ENCODE data around the gene CDH19.

CDH19 gene

GRCh38 chr18:66607632-66608031 lies 3.7 kb upstream of the CDH19 start:
- H3K27me3 Mint-ChIP-seq: no peaks in the 10 kb centered on the region
- no peaks in the 10 kb centered on the region for H3K4me1 Mint-ChIP-seq (ENCODE audit: low read depth)
- H3K9me3 Mint-ChIP-seq: peaks cover 3% of the 10 kb centered on the region
- no peaks in the 10 kb centered on the region for H3K36me3 Mint-ChIP-seq (ENCODE audit: low read depth)
- no peak overlapping the region for H3K4me3 Mint-ChIP-seq
- H3K27ac Mint-ChIP-seq: no peak overlapping the region
- no peak for DNase-seq

- Mint-ChIP-seq H3K9me3 (peaks cover 8% of the 10 kb centered on the region), H3K4me3 (no peak overlapping the region), H3K27me3 (no peaks in the 10 kb centered on the region), H3K36me3 (ENCODE audit: low read depth) (no peaks in the 10 kb centered on the region), H3K27ac (no peak overlapping the region), H3K4me1 (ENCODE audit: low read depth) (no peaks in the 10 kb centered on the region)
- no peak for DNase-seq
These were observed 2.2 kb downstream of the CDH19 start for GRCh38 chr18:66601649-66602048.

GRCh38 chr18:66599190-66599589 lies 4.7 kb downstream of the CDH19 start:
- Mint-ChIP-seq H3K9me3 (peaks cover 8% of the 10 kb centered on the region), H3K4me3 (no peak overlapping the region), H3K4me1 (ENCODE audit: low read depth) (no peaks in the 10 kb centered on the region), H3K36me3 (ENCODE audit: low read depth) (no peaks in the 10 kb centered on the region), H3K27me3 (no peaks in the 10 kb centered on the region), H3K27ac (no peak overlapping the region)
- no peak for DNase-seq

- Mint-ChIP-seq H3K4me1 (ENCODE audit: low read depth) (no peaks in the 10 kb centered on the region), H3K9me3 (peaks cover 4% of the 10 kb centered on the region), H3K4me3 (no peak overlapping the region), H3K27ac (no peak overlapping the region), H3K27me3 (no peaks in the 10 kb centered on the region), H3K36me3 (ENCODE audit: low read depth) (no peaks in the 10 kb centered on the region)
- DNase-seq: no peak
These were observed 16.5 kb downstream of the CDH19 start for GRCh38 chr18:66587430-66587829.

GRCh38 chr18:66582211-66582610 lies 21.7 kb downstream of the CDH19 start:
- DNase-seq: no peak
- no peak overlapping the region for H3K27ac Mint-ChIP-seq
- H3K36me3 Mint-ChIP-seq (ENCODE audit: low read depth): no peaks in the 10 kb centered on the region
- H3K27me3 Mint-ChIP-seq: no peaks in the 10 kb centered on the region
- H3K4me1 Mint-ChIP-seq (ENCODE audit: low read depth): no peaks in the 10 kb centered on the region
- H3K4me3 Mint-ChIP-seq: no peak overlapping the region
- H3K9me3 Mint-ChIP-seq: peaks cover 7% of the 10 kb centered on the region

- Mint-ChIP-seq H3K4me3 (no peak overlapping the region), H3K4me1 (ENCODE audit: low read depth) (no peaks in the 10 kb centered on the region), H3K9me3 (peaks cover 4% of the 10 kb centered on the region), H3K27me3 (no peaks in the 10 kb centered on the region), H3K36me3 (ENCODE audit: low read depth) (no peaks in the 10 kb centered on the region), H3K27ac (no peak overlapping the region)
- DNase-seq: no peak
These were observed 28.6 kb downstream of the CDH19 start for GRCh38 chr18:66575263-66575662.

- Mint-ChIP-seq H3K27ac (no peak overlapping the region), H3K9me3 (no peaks in the 10 kb centered on the region), H3K36me3 (ENCODE audit: low read depth) (no peaks in the 10 kb centered on the region), H3K4me3 (no peak overlapping the region), H3K4me1 (ENCODE audit: low read depth) (no peaks in the 10 kb centered on the region), H3K27me3 (no peaks in the 10 kb centered on the region)
- DNase-seq: no peak
These were observed 32.0 kb downstream of the CDH19 start for GRCh38 chr18:66571845-66572244.

GRCh38 chr18:66566616-66567015 lies 37.3 kb downstream of the CDH19 start:
- no peak overlapping the region for H3K4me3 Mint-ChIP-seq
- DNase-seq: no peak
- no peaks in the 10 kb centered on the region for H3K4me1 Mint-ChIP-seq (ENCODE audit: low read depth)
- H3K36me3 Mint-ChIP-seq (ENCODE audit: low read depth): no peaks in the 10 kb centered on the region
- no peak overlapping the region for H3K27ac Mint-ChIP-seq
- no peaks in the 10 kb centered on the region for H3K27me3 Mint-ChIP-seq
- H3K9me3 Mint-ChIP-seq: no peaks in the 10 kb centered on the region

- H3K27ac Mint-ChIP-seq: no peak overlapping the region
- H3K4me3 Mint-ChIP-seq: no peak overlapping the region
- DNase-seq: no peak
- H3K36me3 Mint-ChIP-seq (ENCODE audit: low read depth): no peaks in the 10 kb centered on the region
- H3K27me3 Mint-ChIP-seq: no peaks in the 10 kb centered on the region
- H3K9me3 Mint-ChIP-seq: no peaks in the 10 kb centered on the region
- no peaks in the 10 kb centered on the region for H3K4me1 Mint-ChIP-seq (ENCODE audit: low read depth)
These were observed 39.7 kb downstream of the CDH19 start for GRCh38 chr18:66564236-66564635.

GRCh38 chr18:66562279-66562678 lies 41.6 kb downstream of the CDH19 start:
- no peak overlapping the region for H3K4me3 Mint-ChIP-seq
- H3K27me3 Mint-ChIP-seq: no peaks in the 10 kb centered on the region
- H3K27ac Mint-ChIP-seq: no peak overlapping the region
- no peak for DNase-seq
- H3K36me3 Mint-ChIP-seq (ENCODE audit: low read depth): no peaks in the 10 kb centered on the region
- H3K4me1 Mint-ChIP-seq (ENCODE audit: low read depth): no peaks in the 10 kb centered on the region
- no peaks in the 10 kb centered on the region for H3K9me3 Mint-ChIP-seq

GRCh38 chr18:66560094-66560493 lies 43.8 kb downstream of the CDH19 start:
- Mint-ChIP-seq H3K27me3 (no peaks in the 10 kb centered on the region), H3K4me1 (ENCODE audit: low read depth) (no peaks in the 10 kb centered on the region), H3K4me3 (no peak overlapping the region), H3K27ac (no peak overlapping the region), H3K9me3 (no peaks in the 10 kb centered on the region), H3K36me3 (ENCODE audit: low read depth) (no peaks in the 10 kb centered on the region)
- no peak for DNase-seq

GRCh38 chr18:66558773-66559172 lies 45.1 kb downstream of the CDH19 start:
- no peaks in the 10 kb centered on the region for H3K36me3 Mint-ChIP-seq (ENCODE audit: low read depth)
- no peak for DNase-seq

GRCh38 chr18:66557091-66557490 lies 46.8 kb downstream of the CDH19 start:
- H3K4me3 Mint-ChIP-seq: no peak overlapping the region
- DNase-seq: no peak
- H3K9me3 Mint-ChIP-seq: no peaks in the 10 kb centered on the region
- no peaks in the 10 kb centered on the region for H3K4me1 Mint-ChIP-seq (ENCODE audit: low read depth)
- no peaks in the 10 kb centered on the region for H3K27me3 Mint-ChIP-seq
- H3K27ac Mint-ChIP-seq: no peak overlapping the region
- no peaks in the 10 kb centered on the region for H3K36me3 Mint-ChIP-seq (ENCODE audit: low read depth)

More at GRCh38 chr18:66558773-66559172, 45.1 kb downstream of the CDH19 start:
- Mint-ChIP-seq H3K4me1 (ENCODE audit: low read depth) (no peaks in the 10 kb centered on the region), H3K4me3 (no peak overlapping the region), H3K27ac (no peak overlapping the region), H3K9me3 (no peaks in the 10 kb centered on the region), H3K27me3 (no peaks in the 10 kb centered on the region)

GRCh38 chr18:66555585-66555984 lies 48.3 kb downstream of the CDH19 start:
- no peaks in the 10 kb centered on the region for H3K27me3 Mint-ChIP-seq
- no peaks in the 10 kb centered on the region for H3K9me3 Mint-ChIP-seq
- DNase-seq: no peak
- H3K4me1 Mint-ChIP-seq (ENCODE audit: low read depth): no peaks in the 10 kb centered on the region
- no peak overlapping the region for H3K4me3 Mint-ChIP-seq
- no peak overlapping the region for H3K27ac Mint-ChIP-seq
- H3K36me3 Mint-ChIP-seq (ENCODE audit: low read depth): no peaks in the 10 kb centered on the region

- H3K27ac Mint-ChIP-seq: no peak overlapping the region
- no peak for DNase-seq
- H3K9me3 Mint-ChIP-seq: peaks cover under 1% of the 10 kb centered on the region
- no peak overlapping the region for H3K4me3 Mint-ChIP-seq
- no peaks in the 10 kb centered on the region for H3K4me1 Mint-ChIP-seq (ENCODE audit: low read depth)
- H3K36me3 Mint-ChIP-seq (ENCODE audit: low read depth): no peaks in the 10 kb centered on the region
- no peaks in the 10 kb centered on the region for H3K27me3 Mint-ChIP-seq
These were observed 50.1 kb downstream of the CDH19 start for GRCh38 chr18:66553824-66554223.

- H3K9me3 Mint-ChIP-seq: peaks cover 2% of the 10 kb centered on the region
- H3K27me3 Mint-ChIP-seq: no peaks in the 10 kb centered on the region
- H3K36me3 Mint-ChIP-seq (ENCODE audit: low read depth): no peaks in the 10 kb centered on the region
- no peak overlapping the region for H3K27ac Mint-ChIP-seq
- no peaks in the 10 kb centered on the region for H3K4me1 Mint-ChIP-seq (ENCODE audit: low read depth)
- no peak overlapping the region for H3K4me3 Mint-ChIP-seq
- no peak for DNase-seq
These were observed 53.5 kb downstream of the CDH19 start for GRCh38 chr18:66550366-66550765.
